K562 (cell line): ENCODE data around the gene BRD3. TPM values are rescaled to one million over a fixed set of nuclear protein-coding genes. Genes with fewer than 3 reads are reported as not detected.
A peak's percentile ranks its signal among the peaks of the same experiment; 100 is the strongest.

ENCODE experiments used
- CHD1 ChIP-seq: fragments of 200-600 bp; sonication (generic); IDR thresholded peaks from one replicate; pipeline ENCODE4 v1.6.1; 2012; ENCODE audit warnings: mild to moderate bottlenecking, moderate library complexity, low read length, inconsistent platforms
- FOXP1 ChIP-seq: sonication (generic); formaldehyde crosslinking; IDR thresholded peaks from 2 replicates; pipeline ENCODE4 v1.8.0; 2022; ENCODE audit warnings: mild to moderate bottlenecking, missing genetic modification reagents
- KLF13 ChIP-seq: fragments of 450-650 bp; IDR thresholded peaks from 2 replicates; pipeline ENCODE4 v1.6.1; 2016; ENCODE audit warnings: missing genetic modification characterization, low read depth, mild to moderate bottlenecking, missing compliant biosample characterization, moderate library complexity, borderline replicate concordance
- TOE1 ChIP-seq, 2 experiments: fragments of 450-650 bp in 1 of 2; sonication (generic) in 1 of 2; formaldehyde crosslinking in 1 of 2; IDR thresholded peaks; 2 replicates each; pipeline versions ENCODE4 v1.7.1 to v1.8.0; 2016 to 2022; ENCODE audit warnings: borderline replicate concordance in 2 of 2, mild to moderate bottlenecking in 2 of 2, antibody characterized with exemption in 1 of 2, inconsistent platforms in 1 of 2, low read depth in 1 of 2, missing genetic modification reagents in 1 of 2, moderate library complexity in 1 of 2
- U2AF1 ChIP-seq: fragments of 200-400 bp; formaldehyde crosslinking; optimal IDR thresholded peaks from 2 replicates; pipeline ENCODE3; 2017; ENCODE audit warnings: mild to moderate bottlenecking, low read depth, low read length, moderate library complexity
- ZFP91 ChIP-seq: sonication (generic); formaldehyde crosslinking; IDR thresholded peaks from 2 replicates; pipeline ENCODE4 v1.8.0; 2022; ENCODE audit warnings: mild to moderate bottlenecking, missing genetic modification reagents
- ZNF644 ChIP-seq: fragments of 200-800 bp; sonication (Bioruptor generic); IDR thresholded peaks from 2 replicates; pipeline ENCODE4 v1.6.1; 2016; ENCODE audit warnings: low read depth, missing genetic modification characterization, missing compliant biosample characterization
- ZNF77 ChIP-seq: fragments of 250-450 bp; sonication (Bioruptor Pico); IDR thresholded peaks from 2 replicates; pipeline ENCODE4 v1.5.0; 2020
- polyA plus RNA-seq, 8 experiments: library from polyadenylated mRNA; depleted of rRNA in 4 of 8; stranded (reverse) in 5 of 8; unstranded in 3 of 8; fragments of >200 nt; fragmentation: Nextera tagmentation in 2 of 8; fragmentation: Illumina TruSeq in 1 of 8; extraction: Ambion mirVana in 2 of 8; extraction: Trizol in 1 of 8; gene quantifications; 2 replicates each; pipeline versions ENCODE4 v1.2.1 to v1.2.3, GENCODE V29; 2011 to 2014; ENCODE audit warnings: inconsistent platforms in 1 of 8, missing spikeins in 1 of 8
- total RNA-seq, 7 experiments: library from RNA; depleted of rRNA in 6 of 7; stranded (reverse); fragments of >200 nt in 6 of 7; fragmentation: Illumina TruSeq in 2 of 7; extraction: Trizol in 2 of 7; gene quantifications; 2 replicates each; pipeline versions ENCODE4 v1.2.1 to v1.2.3, GENCODE V29; 2011 to 2021; ENCODE audit warnings: low replicate concordance in 1 of 7
- TF ChIP-seq, protein P1 (sequence below): fragments of 250-450 bp; sonication (Bioruptor Pico); IDR thresholded peaks from 2 replicates; pipeline ENCODE4 v1.8.0; 2021; ENCODE audit warnings: moderate library complexity, mild to moderate bottlenecking, inconsistent platforms

Gene BRD3
- total and polyA plus RNA-seq, 9 of the 15 experiments (the other 6 are each of a cell fraction or from before 2014, with no cell fraction given): 0.82 to 37.1 (median 4.2) TPM

- TF ChIP-seq, protein P1, sequence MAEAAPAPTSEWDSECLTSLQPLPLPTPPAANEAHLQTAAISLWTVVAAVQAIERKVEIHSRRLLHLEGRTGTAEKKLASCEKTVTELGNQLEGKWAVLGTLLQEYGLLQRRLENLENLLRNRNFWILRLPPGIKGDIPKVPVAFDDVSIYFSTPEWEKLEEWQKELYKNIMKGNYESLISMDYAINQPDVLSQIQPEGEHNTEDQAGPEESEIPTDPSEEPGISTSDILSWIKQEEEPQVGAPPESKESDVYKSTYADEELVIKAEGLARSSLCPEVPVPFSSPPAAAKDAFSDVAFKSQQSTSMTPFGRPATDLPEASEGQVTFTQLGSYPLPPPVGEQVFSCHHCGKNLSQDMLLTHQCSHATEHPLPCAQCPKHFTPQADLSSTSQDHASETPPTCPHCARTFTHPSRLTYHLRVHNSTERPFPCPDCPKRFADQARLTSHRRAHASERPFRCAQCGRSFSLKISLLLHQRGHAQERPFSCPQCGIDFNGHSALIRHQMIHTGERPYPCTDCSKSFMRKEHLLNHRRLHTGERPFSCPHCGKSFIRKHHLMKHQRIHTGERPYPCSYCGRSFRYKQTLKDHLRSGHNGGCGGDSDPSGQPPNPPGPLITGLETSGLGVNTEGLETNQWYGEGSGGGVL: no peak
- TF ChIP-seq U2AF1: no peak
- no peak for TF ChIP-seq KLF13 (tag)
- no peak for TF ChIP-seq ZFP91 (CRISPR knock-in tag)
- no peak for TF ChIP-seq TOE1 (IDR thresholded peaks at IDR 0.05; ENCODE audit: borderline replicate concordance)
- TF ChIP-seq TOE1 (CRISPR knock-in tag; IDR thresholded peaks at IDR 0.05; ENCODE audit: borderline replicate concordance, low read depth): no peak
- TF ChIP-seq ZNF644 (tag): no peak
- TF ChIP-seq ZNF77 (CRISPR knock-in tag): no peak
- TF ChIP-seq FOXP1 (CRISPR knock-in tag): no peak
- TF ChIP-seq CHD1: peak; percentile 71
These were observed 644 bp downstream of the BRD3 start (continued) for GRCh38 chr9:134066913-134067851.
